ENCODE results near the gene WRAP73.

Gene WRAP73

GRCh38 chr1:3662080-3662671 is 12.3 kb upstream of the WRAP73 start:
- Histone ChIP-seq H3K27ac (ENCODE audit: low read length) (no peak overlapping the region), H3K27me3 (ENCODE audit: low read depth, low read length) (no peaks in the 10 kb centered on the region), H3K4me3 (ENCODE audit: low read depth in 1 of 2, low read length in 2 of 2) (no peak overlapping the region), H3K4me1 (ENCODE audit: control insufficient read depth in 1 of 2, insufficient read depth in 2 of 2, low read length in 2 of 2) (no peaks in the 10 kb centered on the region), H3K9me3 (ENCODE audit: control insufficient read depth in 1 of 2, low read length in 2 of 2) (no peaks in the 10 kb centered on the region), H3K36me3 (ENCODE audit: control insufficient read depth in 1 of 2, insufficient read depth in 2 of 2, low read length in 2 of 2) (no peaks in the 10 kb centered on the region)

- Histone ChIP-seq H3K9me3 (ENCODE audit: control insufficient read depth in 1 of 2, low read length in 2 of 2) (no peaks in the 10 kb centered on the region), H3K4me3 (ENCODE audit: low read depth in 1 of 2, low read length in 2 of 2) (no peak overlapping the region), H3K4me1 (ENCODE audit: control insufficient read depth in 1 of 2, insufficient read depth in 2 of 2, low read length in 2 of 2) (no peaks in the 10 kb centered on the region), H3K27me3 (ENCODE audit: low read depth, low read length) (no peaks in the 10 kb centered on the region), H3K27ac (ENCODE audit: low read length) (no peak overlapping the region), H3K36me3 (ENCODE audit: control insufficient read depth in 1 of 2, insufficient read depth in 2 of 2, low read length in 2 of 2) (no peaks in the 10 kb centered on the region)
Measured at GRCh38 chr1:3661631-3662030, 11.7 kb upstream of the WRAP73 start.

GRCh38 chr1:3660704-3661103 is 10.8 kb upstream of the WRAP73 start:
- Histone ChIP-seq H3K9me3 (ENCODE audit: control insufficient read depth in 1 of 2, low read length in 2 of 2) (no peaks in the 10 kb centered on the region), H3K4me1 (ENCODE audit: control insufficient read depth in 1 of 2, insufficient read depth in 2 of 2, low read length in 2 of 2) (no peaks in the 10 kb centered on the region), H3K4me3 (ENCODE audit: low read depth in 1 of 2, low read length in 2 of 2) (no peak overlapping the region), H3K36me3 (ENCODE audit: control insufficient read depth in 1 of 2, insufficient read depth in 2 of 2, low read length in 2 of 2) (no peaks in the 10 kb centered on the region), H3K27me3 (ENCODE audit: low read depth, low read length) (no peaks in the 10 kb centered on the region), H3K27ac (ENCODE audit: low read length) (no peak overlapping the region)

- Histone ChIP-seq H3K9me3 (ENCODE audit: control insufficient read depth in 1 of 2, low read length in 2 of 2) (no peaks in the 10 kb centered on the region), H3K27me3 (ENCODE audit: low read depth, low read length) (no peaks in the 10 kb centered on the region), H3K36me3 (ENCODE audit: control insufficient read depth in 1 of 2, insufficient read depth in 2 of 2, low read length in 2 of 2) (no peaks in the 10 kb centered on the region), H3K4me3 (ENCODE audit: low read depth in 1 of 2, low read length in 2 of 2) (no peak overlapping the region), H3K27ac (ENCODE audit: low read length) (no peak overlapping the region), H3K4me1 (ENCODE audit: control insufficient read depth in 1 of 2, insufficient read depth in 2 of 2, low read length in 2 of 2) (no peaks in the 10 kb centered on the region)
Measured at GRCh38 chr1:3659093-3659492, 9.2 kb upstream of the WRAP73 start.

GRCh38 chr1:3658231-3658615 is 8.3 kb upstream of the WRAP73 start:
- H3K27me3 ChIP-seq (ENCODE audit: low read depth, low read length) = peaks cover 7% of the 10 kb centered on the region
- H3K4me1 ChIP-seq (ENCODE audit: control insufficient read depth in 1 of 2, insufficient read depth in 2 of 2, low read length in 2 of 2) = no peaks in the 10 kb centered on the region
- H3K27ac ChIP-seq (ENCODE audit: low read length) = no peak overlapping the region
- H3K36me3 ChIP-seq (ENCODE audit: control insufficient read depth in 1 of 2, insufficient read depth in 2 of 2, low read length in 2 of 2) = no peaks in the 10 kb centered on the region
- no peaks in the 10 kb centered on the region for H3K9me3 ChIP-seq (ENCODE audit: control insufficient read depth in 1 of 2, low read length in 2 of 2)
- H3K4me3 ChIP-seq (ENCODE audit: low read depth in 1 of 2, low read length in 2 of 2) = no peak overlapping the region

- H3K27me3 ChIP-seq (ENCODE audit: low read depth, low read length) = peaks cover 11% of the 10 kb centered on the region
Measured at GRCh38 chr1:3657578-3658230, 7.8 kb upstream of the WRAP73 start.

GRCh38 chr1:3657096-3657475 is 7.2 kb upstream of the WRAP73 start:
- Histone ChIP-seq H3K4me1 (ENCODE audit: control insufficient read depth in 1 of 2, insufficient read depth in 2 of 2, low read length in 2 of 2) (peaks cover 0 to 10% of the 10 kb centered on the region in 2 donors), H3K27me3 (ENCODE audit: low read depth, low read length) (peaks cover 11% of the 10 kb centered on the region), H3K9me3 (ENCODE audit: control insufficient read depth in 1 of 2, low read length in 2 of 2) (no peaks in the 10 kb centered on the region), H3K4me3 (ENCODE audit: low read depth in 1 of 2, low read length in 2 of 2) (no peak overlapping the region), H3K36me3 (ENCODE audit: control insufficient read depth in 1 of 2, insufficient read depth in 2 of 2, low read length in 2 of 2) (no peaks in the 10 kb centered on the region), H3K27ac (ENCODE audit: low read length) (no peak overlapping the region)

More at GRCh38 chr1:3657578-3658230, 7.8 kb upstream of the WRAP73 start:
- Histone ChIP-seq H3K4me3 (ENCODE audit: low read depth in 1 of 2, low read length in 2 of 2) (no peak overlapping the region), H3K4me1 (ENCODE audit: control insufficient read depth in 1 of 2, insufficient read depth in 2 of 2, low read length in 2 of 2) (peaks cover 0 to 4% of the 10 kb centered on the region in 2 donors), H3K9me3 (ENCODE audit: control insufficient read depth in 1 of 2, low read length in 2 of 2) (no peaks in the 10 kb centered on the region), H3K36me3 (ENCODE audit: control insufficient read depth in 1 of 2, insufficient read depth in 2 of 2, low read length in 2 of 2) (no peaks in the 10 kb centered on the region), H3K27ac (ENCODE audit: low read length) (no peak overlapping the region)

- H3K4me1 ChIP-seq (ENCODE audit: control insufficient read depth in 1 of 2, insufficient read depth in 2 of 2, low read length in 2 of 2) = peaks cover 0 to 15% of the 10 kb centered on the region in 2 donors
- H3K27ac ChIP-seq (ENCODE audit: low read length) = no peak overlapping the region
- H3K9me3 ChIP-seq (ENCODE audit: control insufficient read depth in 1 of 2, low read length in 2 of 2) = no peaks in the 10 kb centered on the region
- no peaks in the 10 kb centered on the region for H3K36me3 ChIP-seq (ENCODE audit: control insufficient read depth in 1 of 2, insufficient read depth in 2 of 2, low read length in 2 of 2)
- H3K27me3 ChIP-seq (ENCODE audit: low read depth, low read length) = peaks cover 11% of the 10 kb centered on the region
- no peak overlapping the region for H3K4me3 ChIP-seq (ENCODE audit: low read depth in 1 of 2, low read length in 2 of 2)
Measured at GRCh38 chr1:3656450-3657095, 6.7 kb upstream of the WRAP73 start.

GRCh38 chr1:3654549-3655281 is 4.8 kb upstream of the WRAP73 start:
- H3K4me3 ChIP-seq (ENCODE audit: low read depth in 1 of 2, low read length in 2 of 2) = no peak overlapping the region
- no peaks in the 10 kb centered on the region for H3K9me3 ChIP-seq (ENCODE audit: control insufficient read depth in 1 of 2, low read length in 2 of 2)
- peaks cover 0 to 31% of the 10 kb centered on the region in 2 donors for H3K4me1 ChIP-seq (ENCODE audit: control insufficient read depth in 1 of 2, insufficient read depth in 2 of 2, low read length in 2 of 2)
- H3K27ac ChIP-seq (ENCODE audit: low read length) = no peak overlapping the region
- peaks cover 24% of the 10 kb centered on the region for H3K27me3 ChIP-seq (ENCODE audit: low read depth, low read length)
- H3K36me3 ChIP-seq (ENCODE audit: control insufficient read depth in 1 of 2, insufficient read depth in 2 of 2, low read length in 2 of 2) = no peaks in the 10 kb centered on the region

- Histone ChIP-seq H3K9me3 (ENCODE audit: control insufficient read depth in 1 of 2, low read length in 2 of 2) (no peaks in the 10 kb centered on the region), H3K27ac (ENCODE audit: low read length) (no peak overlapping the region), H3K4me1 (ENCODE audit: control insufficient read depth in 1 of 2, insufficient read depth in 2 of 2, low read length in 2 of 2) (peaks cover 10 to 45% of the 10 kb centered on the region in 2 donors), H3K4me3 (ENCODE audit: low read depth in 1 of 2, low read length in 2 of 2) (no peak overlapping the region), H3K36me3 (ENCODE audit: control insufficient read depth in 1 of 2, insufficient read depth in 2 of 2, low read length in 2 of 2) (no peaks in the 10 kb centered on the region), H3K27me3 (ENCODE audit: low read depth, low read length) (peaks cover 24% of the 10 kb centered on the region)
Measured at GRCh38 chr1:3653286-3653618, 3.3 kb upstream of the WRAP73 start.

GRCh38 chr1:3652548-3653285 is 2.8 kb upstream of the WRAP73 start:
- Histone ChIP-seq H3K4me3 (ENCODE audit: low read depth in 1 of 2, low read length in 2 of 2) (peak overlapping the region in 1 of 2 donors; percentile 55), H3K9me3 (ENCODE audit: control insufficient read depth in 1 of 2, low read length in 2 of 2) (no peaks in the 10 kb centered on the region), H3K27ac (ENCODE audit: low read length) (no peak overlapping the region), H3K4me1 (ENCODE audit: control insufficient read depth in 1 of 2, insufficient read depth in 2 of 2, low read length in 2 of 2) (peaks cover 10 to 45% of the 10 kb centered on the region in 2 donors), H3K27me3 (ENCODE audit: low read depth, low read length) (peaks cover 24% of the 10 kb centered on the region), H3K36me3 (ENCODE audit: control insufficient read depth in 1 of 2, insufficient read depth in 2 of 2, low read length in 2 of 2) (no peaks in the 10 kb centered on the region)

All from muscle layer of duodenum (tissue), 2 donors.